Muscle layer of colon (tissue), 2 donors: Measurements from ENCODE around the gene ARPP21.
"Not testable (repeated sequence)": the region's sequence is repeated elsewhere in the genome, so short reads cannot be mapped to it uniquely, and the experiment has no call there.

Experiments used
- H3K27ac ChIP-seq: one replicate; pipeline ENCODE4 v1.7.0; 2013; ENCODE audit warnings: low read depth, mild to moderate bottlenecking, low read length, moderate library complexity
- H3K27me3 ChIP-seq, 2 donors: one replicate each; pipeline ENCODE4 v1.7.0; 2013; ENCODE audit warnings: low read length in 2 of 2, mild to moderate bottlenecking in 2 of 2; ENCODE audit not compliant: insufficient read depth in 2 of 2, control insufficient read depth in 1 of 2
- H3K36me3 ChIP-seq: one replicate; pipeline ENCODE4 v1.7.0; 2013; ENCODE audit warnings: mild to moderate bottlenecking, low read length; ENCODE audit not compliant: insufficient read depth
- H3K4me1 ChIP-seq: one replicate; pipeline ENCODE4 v1.7.0; 2013; ENCODE audit warnings: mild to moderate bottlenecking, low read length; ENCODE audit not compliant: insufficient read depth
- H3K4me3 ChIP-seq, 2 donors: one replicate each; pipeline ENCODE4 v1.7.0; 2013; ENCODE audit warnings: low read length in 2 of 2, low read depth in 1 of 2, mild to moderate bottlenecking in 1 of 2, moderate library complexity in 1 of 2
- H3K9ac ChIP-seq: one replicate; pipeline ENCODE4 v1.7.0; 2013; ENCODE audit warnings: low read length
- H3K9me3 ChIP-seq: one replicate; pipeline ENCODE4 v1.7.0; 2013; ENCODE audit warnings: mild to moderate bottlenecking, low read length
- donor health status: abdominal sarcoma.
- donor health status: Adenocarcinoma of cecum.

The ARPP21 gene

DNA sequence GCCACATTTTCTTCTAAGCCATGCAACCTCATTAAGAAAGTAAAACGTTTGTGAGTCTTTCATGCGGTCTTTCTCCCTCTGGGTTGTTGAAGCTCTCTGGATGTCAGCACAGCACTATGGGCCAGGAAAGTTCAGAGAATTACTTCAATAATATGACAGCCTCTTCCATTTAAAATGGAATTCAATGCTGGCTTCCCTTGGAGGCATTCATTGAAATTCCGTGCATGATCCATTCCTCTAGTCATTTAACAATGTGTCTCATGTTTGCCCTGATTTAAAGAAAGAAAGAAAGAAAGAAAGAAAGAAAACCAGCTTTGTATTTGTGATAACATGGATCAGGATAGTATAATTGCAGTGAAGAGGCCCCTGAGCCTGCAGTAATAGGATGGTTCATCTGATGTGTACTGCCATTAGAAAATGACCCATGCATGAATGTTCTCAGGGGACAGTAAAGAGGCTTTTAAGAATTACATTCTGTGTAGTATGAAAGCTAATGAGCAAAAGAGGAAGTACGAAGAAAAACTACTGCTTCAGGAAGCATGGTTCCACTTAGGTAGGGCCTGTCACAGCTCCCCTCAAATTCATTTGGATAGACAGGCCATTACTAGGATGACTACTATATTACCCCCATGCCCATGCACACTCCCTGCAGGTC is 146.0 kb downstream of the ARPP21 start:
- no peak overlapping the region for H3K4me3 ChIP-seq
- H3K27ac ChIP-seq, result no peak overlapping the region
- no peaks in the 10 kb centered on the region for H3K9me3 ChIP-seq
- H3K9ac ChIP-seq, result no peak overlapping the region
- no peaks in the 10 kb centered on the region for H3K4me1 ChIP-seq
- no peaks in the 10 kb centered on the region for H3K27me3 ChIP-seq
- no peaks in the 10 kb centered on the region for H3K36me3 ChIP-seq

DNA sequence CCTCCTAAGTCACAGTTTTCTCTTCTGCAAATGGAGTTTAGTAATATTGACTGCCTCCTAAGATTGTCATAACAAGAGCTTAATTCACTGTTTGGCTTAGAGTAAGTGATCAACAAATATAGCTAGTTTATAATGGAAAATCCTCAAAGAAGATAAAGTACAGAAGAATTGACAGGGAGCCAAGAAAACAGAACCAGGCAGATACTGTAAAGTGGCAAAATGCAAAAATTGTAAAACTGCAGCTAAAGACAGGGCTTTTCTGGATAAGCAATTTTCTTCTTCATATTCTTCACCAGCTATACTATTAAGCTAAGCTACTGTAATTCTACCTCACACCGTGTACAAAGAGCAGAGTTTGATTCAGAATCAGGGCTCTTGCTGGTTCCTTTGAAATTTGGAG is 148.6 kb downstream of the ARPP21 start:
- H3K9ac ChIP-seq, result no peak overlapping the region
- H3K36me3 ChIP-seq, result no peaks in the 10 kb centered on the region
- no peak overlapping the region for H3K27ac ChIP-seq
- no peaks in the 10 kb centered on the region for H3K27me3 ChIP-seq
- no peaks in the 10 kb centered on the region for H3K4me1 ChIP-seq
- H3K4me3 ChIP-seq, result no peak overlapping the region
- no peaks in the 10 kb centered on the region for H3K9me3 ChIP-seq

DNA sequence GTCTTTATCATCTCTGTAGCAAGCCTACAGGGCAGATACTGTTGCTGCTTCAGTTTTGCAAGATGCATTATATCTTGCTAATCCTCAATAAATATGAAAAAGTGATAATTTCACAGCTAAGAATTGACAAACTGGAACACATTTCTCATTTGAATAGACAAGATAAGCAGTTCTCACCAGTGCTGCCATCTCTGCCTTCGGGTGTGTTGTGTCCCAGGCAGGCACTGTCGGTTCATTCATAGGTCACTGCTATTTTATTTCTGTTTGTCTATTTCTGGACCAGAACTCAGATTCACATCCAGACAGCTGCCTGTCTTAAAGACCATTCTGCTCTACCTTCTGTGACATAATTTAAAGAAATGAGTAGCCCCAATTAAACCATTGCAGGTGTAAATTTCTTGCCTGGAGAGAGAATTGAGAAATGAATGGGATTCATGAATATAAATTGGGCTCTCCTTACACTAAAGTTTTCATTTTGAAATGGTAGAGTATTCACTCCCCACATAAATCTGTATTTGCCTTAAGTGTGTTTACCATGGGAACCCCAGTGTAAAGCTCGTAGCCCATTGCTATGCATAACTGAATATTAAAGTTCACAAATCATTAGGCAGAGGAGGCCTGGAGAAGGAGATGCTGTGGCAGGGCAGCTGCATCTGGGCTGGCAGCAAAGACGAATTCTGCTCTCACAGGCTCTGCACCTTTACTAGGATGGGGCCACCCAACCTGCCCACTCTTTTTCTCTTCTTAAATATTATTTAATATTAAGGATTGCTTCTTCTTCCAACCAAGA is 149.9 kb downstream of the ARPP21 start:
- H3K27me3 ChIP-seq, result no peaks in the 10 kb centered on the region
- no peaks in the 10 kb centered on the region for H3K36me3 ChIP-seq
- H3K27ac ChIP-seq, result no peak overlapping the region
- H3K9ac ChIP-seq, result no peak overlapping the region
- no peak overlapping the region for H3K4me3 ChIP-seq
- H3K4me1 ChIP-seq, result no peaks in the 10 kb centered on the region
- H3K9me3 ChIP-seq, result no peaks in the 10 kb centered on the region

DNA sequence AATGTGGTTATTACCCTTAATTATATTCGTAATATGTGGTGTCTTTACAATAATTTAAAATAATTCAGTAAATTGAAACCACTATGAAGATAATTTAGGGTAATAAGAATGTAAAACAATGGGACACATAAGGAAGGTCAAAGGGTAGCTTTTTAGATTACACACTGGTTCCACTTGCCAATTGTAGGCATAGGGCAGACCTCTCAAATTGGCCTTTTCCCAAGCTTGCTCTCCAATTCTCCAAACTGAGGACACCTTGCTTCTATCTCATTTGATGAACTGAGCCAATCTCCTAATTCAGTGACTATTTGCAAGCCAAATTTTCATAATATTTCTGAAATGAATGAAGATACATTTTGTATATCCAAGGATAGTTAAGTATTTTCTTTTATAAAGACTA is 151.4 kb downstream of the ARPP21 start:
- H3K27me3 ChIP-seq, result no peaks in the 10 kb centered on the region
- no peak overlapping the region for H3K4me3 ChIP-seq

DNA sequence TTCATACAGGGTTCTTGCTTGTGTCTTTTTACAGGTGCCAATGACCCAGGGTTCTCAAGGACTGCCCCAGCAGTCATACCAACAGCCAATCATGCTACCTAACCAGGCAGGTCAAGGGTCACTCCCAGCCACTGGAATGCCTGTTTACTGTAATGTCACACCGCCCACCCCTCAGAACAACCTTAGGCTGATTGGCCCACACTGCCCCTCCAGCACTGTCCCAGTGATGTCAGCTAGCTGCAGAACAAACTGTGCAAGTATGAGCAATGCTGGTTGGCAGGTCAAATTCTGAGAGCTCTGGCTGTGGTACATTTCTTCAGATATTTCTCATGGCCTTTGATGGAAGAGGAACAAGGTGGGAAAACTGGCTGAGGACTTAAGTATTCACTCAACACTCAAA is 154.3 kb downstream of the ARPP21 start:
- Histone ChIP-seq H3K27ac (no peak overlapping the region), H3K9me3 (no peaks in the 10 kb centered on the region), H3K4me1 (no peaks in the 10 kb centered on the region), H3K9ac (no peak overlapping the region), H3K4me3 (no peak overlapping the region), H3K27me3 (no peaks in the 10 kb centered on the region), H3K36me3 (no peaks in the 10 kb centered on the region)

More for the DNA sequence above, 151.4 kb downstream of the ARPP21 start:
- Histone ChIP-seq H3K4me1 (no peaks in the 10 kb centered on the region), H3K9me3 (no peaks in the 10 kb centered on the region), H3K9ac (no peak overlapping the region), H3K36me3 (no peaks in the 10 kb centered on the region), H3K27ac (no peak overlapping the region)

DNA sequence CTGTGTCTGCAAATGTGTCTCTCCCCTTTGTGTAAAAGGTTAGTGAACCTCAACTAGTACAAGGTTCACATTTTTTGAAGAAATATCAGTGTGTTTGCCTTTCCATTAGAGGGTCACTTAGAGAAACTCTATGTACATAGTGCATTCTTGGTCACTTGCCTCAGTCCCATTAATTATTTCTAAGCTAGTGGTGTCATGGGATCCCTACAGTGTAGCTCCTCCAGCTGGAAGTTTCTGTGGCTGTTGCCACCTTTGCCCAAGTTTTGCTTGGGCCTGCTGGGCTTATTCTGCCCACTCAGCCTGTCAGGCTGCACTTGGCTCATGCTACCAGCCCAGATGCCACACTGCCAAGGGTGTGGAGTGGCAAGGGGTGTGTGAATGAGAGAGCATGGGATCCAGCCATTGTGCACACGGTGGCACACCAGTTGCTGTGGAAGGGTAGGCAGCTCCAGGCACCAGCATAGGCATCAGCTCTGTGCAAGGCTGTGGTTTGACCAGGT is 161.7 kb downstream of the ARPP21 start:
- Histone ChIP-seq H3K9me3 (no peaks in the 10 kb centered on the region), H3K4me1 (no peaks in the 10 kb centered on the region), H3K27me3 (no peaks in the 10 kb centered on the region), H3K4me3 (no peak overlapping the region), H3K27ac (no peak overlapping the region), H3K9ac (no peak overlapping the region), H3K36me3 (no peaks in the 10 kb centered on the region)

DNA sequence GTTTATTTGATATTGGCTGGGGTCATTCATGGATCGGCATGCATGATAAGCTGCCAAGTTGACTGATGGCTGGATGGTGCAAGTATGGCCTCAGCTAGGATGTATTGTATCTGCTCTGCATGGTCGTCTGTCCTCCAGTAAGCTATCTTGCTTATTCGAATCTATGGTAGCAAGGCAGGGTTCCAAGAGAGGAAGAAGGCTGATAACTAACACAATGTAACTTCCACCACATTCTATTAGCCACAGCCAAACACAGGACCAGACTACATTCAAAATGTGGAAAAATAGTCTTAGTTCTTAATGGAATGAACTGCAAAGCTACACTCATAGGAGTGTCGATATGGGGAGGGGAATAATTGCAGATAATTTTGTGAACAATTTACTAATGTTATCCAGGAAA is 175.2 kb downstream of the ARPP21 start:
- Histone ChIP-seq H3K36me3 (no peaks in the 10 kb centered on the region), H3K4me3 (no peak overlapping the region), H3K9ac (no peak overlapping the region), H3K27ac (no peak overlapping the region), H3K27me3 (no peaks in the 10 kb centered on the region), H3K9me3 (no peaks in the 10 kb centered on the region), H3K4me1 (no peaks in the 10 kb centered on the region)

DNA sequence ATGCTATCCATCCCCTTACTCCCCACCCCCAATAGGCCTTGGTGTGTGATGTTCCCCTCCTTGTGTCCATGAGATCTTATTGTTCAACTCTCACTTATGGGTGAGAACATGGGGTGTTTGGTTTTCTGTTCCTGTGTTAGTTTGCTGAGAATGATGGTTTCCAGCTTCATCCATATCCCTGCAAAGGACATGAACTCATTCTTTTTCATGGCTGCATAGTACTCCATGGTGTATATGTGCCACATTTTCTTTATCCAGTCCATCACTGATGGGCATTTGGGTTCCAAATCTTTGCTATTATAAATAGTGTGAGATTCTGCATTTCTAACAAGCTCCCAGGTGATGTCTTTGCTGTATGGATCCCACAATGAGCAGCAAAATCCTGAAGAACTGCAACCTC is 176.5 kb downstream of the ARPP21 start:
- not testable (repeated sequence) for H3K9ac ChIP-seq, H3K27ac ChIP-seq, H3K4me1 ChIP-seq, H3K9me3 ChIP-seq, H3K4me3 ChIP-seq, H3K27me3 ChIP-seq, H3K36me3 ChIP-seq

DNA sequence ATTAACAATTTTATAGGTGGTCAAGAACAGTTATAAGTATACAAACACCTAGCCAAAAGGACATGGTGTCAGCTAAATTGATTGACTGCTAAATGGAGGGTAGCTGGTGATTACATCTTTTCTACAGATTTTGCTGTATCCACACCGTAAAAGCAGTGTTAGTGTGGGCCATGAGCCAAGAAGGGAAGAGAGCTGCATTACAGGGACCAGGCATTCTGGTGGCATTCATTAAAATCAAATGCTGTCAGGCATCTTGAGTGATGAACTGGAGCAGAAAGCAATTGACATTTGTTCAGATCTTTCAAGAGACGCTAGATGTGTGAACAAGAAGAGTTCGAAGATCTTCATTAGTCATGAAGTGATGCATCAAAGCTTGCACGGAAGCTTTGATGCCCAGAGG is 177.9 kb downstream of the ARPP21 start:
- no peaks in the 10 kb centered on the region for H3K27me3 ChIP-seq
- H3K36me3 ChIP-seq, result no peaks in the 10 kb centered on the region
- H3K27ac ChIP-seq, result no peak overlapping the region
- no peaks in the 10 kb centered on the region for H3K4me1 ChIP-seq
- no peaks in the 10 kb centered on the region for H3K9me3 ChIP-seq
- no peak overlapping the region for H3K9ac ChIP-seq
- H3K4me3 ChIP-seq, result no peak overlapping the region

DNA sequence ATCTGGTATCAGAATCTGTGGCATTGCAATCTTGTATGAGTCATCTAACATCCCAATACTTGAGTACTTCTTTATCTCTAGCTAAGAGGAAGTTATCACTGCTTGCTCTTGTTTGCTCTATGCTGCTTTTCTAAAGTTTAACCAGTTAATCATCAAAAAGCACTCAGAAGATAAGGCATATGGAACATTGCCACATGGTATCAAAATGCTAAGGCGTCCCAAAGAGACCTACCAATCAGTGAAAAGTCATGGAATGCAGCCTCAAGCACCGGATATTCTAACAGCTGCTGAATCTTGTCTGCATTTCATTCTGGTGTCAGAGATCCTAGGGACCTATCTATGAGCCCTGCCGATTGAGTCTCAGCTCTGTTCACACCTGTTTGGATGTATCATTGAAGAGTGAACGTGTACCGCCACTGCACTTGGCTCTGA is 192.8 kb downstream of the ARPP21 start:
- H3K9me3 ChIP-seq, result no peaks in the 10 kb centered on the region
- no peak overlapping the region for H3K4me3 ChIP-seq
- no peaks in the 10 kb centered on the region for H3K4me1 ChIP-seq
- no peaks in the 10 kb centered on the region for H3K27me3 ChIP-seq
- no peaks in the 10 kb centered on the region for H3K36me3 ChIP-seq
- no peak overlapping the region for H3K27ac ChIP-seq
- H3K9ac ChIP-seq, result no peak overlapping the region
